Kidney (tissue), 14 donors: ENCODE measurements around the gene SHD. TPM values are rescaled to one million over a fixed set of nuclear protein-coding genes. Genes with fewer than 3 reads are reported as not detected.

Experiments used
- DNase-seq, 5 donors: peaks; one replicate each; pipeline ENCODE4 v3.0.0-alpha.2; 2013 to 2020
- FAIRE-seq: peaks from 2 replicates; lab custom pipeline; 2012; peaks lifted over from hg19 to GRCh38; lab: Jason Lieb, UNC
- H3K27ac ChIP-seq, 2 donors: one replicate each; pipeline ENCODE4 v1.7.0; 2013; ENCODE audit warnings: low read depth in 2 of 2, low read length in 2 of 2, inconsistent platforms in 1 of 2
- H3K27me3 ChIP-seq: one replicate; pipeline ENCODE4 v1.7.1; 2013; ENCODE audit warnings: low read length, inconsistent platforms; ENCODE audit not compliant: control insufficient read depth, insufficient read depth
- H3K36me3 ChIP-seq, 3 donors: one replicate each; pipeline versions ENCODE4 v1.7.0 to v1.7.1; 2013; ENCODE audit warnings: low read length in 3 of 3, control low read depth in 1 of 3, inconsistent platforms in 1 of 3; ENCODE audit not compliant: insufficient read depth in 3 of 3, control insufficient read depth in 2 of 3
- H3K4me1 ChIP-seq, 3 donors: one replicate each; pipeline versions ENCODE4 v1.7.0 to v1.7.1; 2013; ENCODE audit warnings: low read length in 3 of 3, inconsistent platforms in 1 of 3, low read depth in 1 of 3; ENCODE audit not compliant: control insufficient read depth in 2 of 3, insufficient read depth in 2 of 3
- H3K4me3 ChIP-seq, 3 donors: one replicate each; pipeline versions ENCODE4 v1.7.0 to v1.8.1; 2013; ENCODE audit warnings: low read length in 3 of 3, control low read depth in 1 of 3, inconsistent platforms in 1 of 3
- H3K9ac ChIP-seq, 3 donors: one replicate each; pipeline versions ENCODE4 v1.7.0 to v1.7.1; 2013; ENCODE audit warnings: low read length in 3 of 3, control low read depth in 1 of 3, inconsistent platforms in 1 of 3
- H3K9me3 ChIP-seq, 3 donors: one replicate each; pipeline versions ENCODE4 v1.7.0 to v1.7.1; 2013; ENCODE audit warnings: low read length in 3 of 3, control low read depth in 1 of 3, inconsistent platforms in 1 of 3; ENCODE audit not compliant: control insufficient read depth in 2 of 3, insufficient read depth in 1 of 3
- CTCF ChIP-seq: IDR thresholded peaks from 3 replicates; pipeline ENCODE4 v1.5.1; 2012; ENCODE audit warnings: mild to moderate bottlenecking, moderate library complexity, borderline replicate concordance; ENCODE audit not compliant: insufficient read depth; ENCODE audit errors: extremely low read depth
- intact Hi-C: fragments of 100-400 bp; cut with DNase I; formaldehyde crosslinking; loops from one replicate; pipeline ENCODE4 v1.11.1; 2022
- polyA plus RNA-seq: library from polyadenylated mRNA; stranded (reverse); fragments of 350-450 nt; fragmentation: Illumina TruSeq; extraction: RNeasy Lipid Tissue Mini Kit (QIAGEN cat#74804); gene quantifications from one replicate; pipeline ENCODE4 v1.2.3, GENCODE V29; 2014; ENCODE audit warnings: low read depth, low replicate concordance; ENCODE audit not compliant: insufficient read depth
- total RNA-seq: library from RNA; stranded (reverse); fragmentation: NEBNext Ultra II Directional; extraction: Animal tissue kit (Norgen Biotek cat#: 25700); gene quantifications from one replicate; pipeline ENCODE4 v1.2.1, GENCODE V29; 2021
- donor health status: control.
- donor health status: control.
- donor health status: control.
- donor health status: control.
- donor health status: control.
- donor health status: DM: yes; HTN: yes; CAD: no.
- donor health status: Normal renal cell carcinoma (clear cell type).

The SHD gene
- total and polyA plus RNA-seq, 2 donors from 2014 or later: not detected

- no peak overlapping the region for H3K4me3 ChIP-seq
- H3K27me3 ChIP-seq: no peaks in the 10 kb centered on the region
- FAIRE-seq (no peak), DNase-seq (no peak)
- H3K36me3 ChIP-seq: no peaks in the 10 kb centered on the region
- H3K4me1 ChIP-seq: no peaks in the 10 kb centered on the region
- no peak overlapping the region for H3K9ac ChIP-seq
- TF ChIP-seq CTCF: no peak
- no peaks in the 10 kb centered on the region for H3K9me3 ChIP-seq
- intact Hi-C loops: no loop called here
- no peak overlapping the region for H3K27ac ChIP-seq
Measured at GRCh38 chr19:4305659-4306058, 26.6 kb downstream of the SHD start.

- DNase-seq (no peak), FAIRE-seq (no peak)
- Histone ChIP-seq H3K9me3 (no peaks in the 10 kb centered on the region), H3K27ac (no peak overlapping the region), H3K27me3 (no peaks in the 10 kb centered on the region), H3K9ac (no peak overlapping the region), H3K36me3 (no peaks in the 10 kb centered on the region), H3K4me1 (no peaks in the 10 kb centered on the region), H3K4me3 (no peak overlapping the region)
- intact Hi-C loops: no loop called here
- TF ChIP-seq CTCF: no peak
Measured at GRCh38 chr19:4310247-4311121, 31.4 kb downstream of the SHD start.

GRCh38 chr19:4313847-4314490, 34.9 kb downstream of the SHD start:
- no peak overlapping the region for H3K9ac ChIP-seq
- H3K27me3 ChIP-seq: no peaks in the 10 kb centered on the region
- H3K36me3 ChIP-seq: no peaks in the 10 kb centered on the region
- FAIRE-seq (no peak), DNase-seq (no peak)
- peak overlapping the region in 1 of 3 donors; percentile 37 for H3K4me3 ChIP-seq
- H3K9me3 ChIP-seq: no peaks in the 10 kb centered on the region
- intact Hi-C loops: no loop called here
- H3K4me1 ChIP-seq: no peaks in the 10 kb centered on the region
- no peak for TF ChIP-seq CTCF
- H3K27ac ChIP-seq: no peak overlapping the region
